ENCODE data around the gene CPN2.

GRCh38 chr3:194374935-194375334 lies 23.8 kb upstream of the CPN2 start:
- no peak for TF ChIP-seq SOX13 (IDR thresholded peaks at IDR 0.05)
- TF ChIP-seq SOX13 (CRISPR knock-in tag; conservative IDR thresholded peaks at IDR 0.05 in 1 of 2, IDR thresholded peaks at IDR 0.05 in 1 of 2) = no peak
- TF ChIP-seq ATRX (CRISPR knock-in tag; IDR thresholded peaks at IDR 0.05; ENCODE audit: borderline replicate concordance) = no peak
- no peak for TF ChIP-seq CTCF (CRISPR knock-in tag; IDR thresholded peaks at IDR 0.05)
- TF ChIP-seq PAF1 (CRISPR knock-in tag; IDR thresholded peaks at IDR 0.05) = no peak
